Right ventricle myocardium superior (tissue), 1 donor: ENCODE results near the gene RNLS. TPM values are rescaled to one million over a fixed set of nuclear protein-coding genes. Genes with fewer than 3 reads are reported as not detected.
A peak's percentile ranks its signal among the peaks of the same experiment; 100 is the strongest.
"Not testable (repeated sequence)": the region's sequence is repeated elsewhere in the genome, so short reads cannot be mapped to it uniquely, and the experiment has no call there.

Experiments used
- ATAC-seq: fragments of 200-7000 bp; cut with Tn5 transposase; one replicate; pipeline ENCODE4 v1.9.1; 2020; ENCODE audit warnings: mild to moderate bottlenecking; ENCODE audit not compliant: poor library complexity
- DNase-seq: peaks from one replicate; pipeline ENCODE4 v3.0.0-alpha.2; 2020
- intact Hi-C: fragments of 100-400 bp; cut with DNase I; formaldehyde crosslinking; loops from one replicate; pipeline ENCODE4 v1.11.2; 2022
- total RNA-seq: library from RNA; stranded (reverse); fragmentation: NEBNext Ultra II Directional; extraction: Animal tissue kit (Norgen Biotek cat#: 25700); gene quantifications from one replicate; pipeline ENCODE4 v1.2.1, GENCODE V29; 2021
- donor health status: DM: no; HTN: yes; CAD: no; lungs with severe emphysema.

Gene RNLS
- total RNA-seq, 1 donor from 2014 or later, result 22.5 TPM

DNA sequence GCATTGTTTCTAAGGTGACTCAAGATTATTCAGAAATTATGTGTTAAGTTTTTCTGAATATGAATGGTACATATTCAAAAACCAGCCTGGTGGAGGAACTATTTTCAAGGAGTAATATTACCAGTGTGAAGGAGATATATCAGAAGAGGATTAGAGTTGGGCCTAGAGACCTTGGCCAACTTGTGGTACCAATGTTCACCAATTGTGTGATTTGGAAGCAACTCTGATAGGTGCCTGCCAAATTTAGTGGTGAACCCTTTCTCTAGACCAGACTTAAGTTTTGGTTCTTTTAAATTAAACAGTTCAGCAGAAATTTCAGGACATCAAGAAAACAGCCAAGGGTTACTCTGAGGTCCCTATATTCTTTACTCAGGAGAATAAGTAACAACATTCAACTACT is 88.6 kb downstream of the RNLS start:
- intact Hi-C loops, result no loop called here
- no peak for ATAC-seq
- no peak for DNase-seq

DNA sequence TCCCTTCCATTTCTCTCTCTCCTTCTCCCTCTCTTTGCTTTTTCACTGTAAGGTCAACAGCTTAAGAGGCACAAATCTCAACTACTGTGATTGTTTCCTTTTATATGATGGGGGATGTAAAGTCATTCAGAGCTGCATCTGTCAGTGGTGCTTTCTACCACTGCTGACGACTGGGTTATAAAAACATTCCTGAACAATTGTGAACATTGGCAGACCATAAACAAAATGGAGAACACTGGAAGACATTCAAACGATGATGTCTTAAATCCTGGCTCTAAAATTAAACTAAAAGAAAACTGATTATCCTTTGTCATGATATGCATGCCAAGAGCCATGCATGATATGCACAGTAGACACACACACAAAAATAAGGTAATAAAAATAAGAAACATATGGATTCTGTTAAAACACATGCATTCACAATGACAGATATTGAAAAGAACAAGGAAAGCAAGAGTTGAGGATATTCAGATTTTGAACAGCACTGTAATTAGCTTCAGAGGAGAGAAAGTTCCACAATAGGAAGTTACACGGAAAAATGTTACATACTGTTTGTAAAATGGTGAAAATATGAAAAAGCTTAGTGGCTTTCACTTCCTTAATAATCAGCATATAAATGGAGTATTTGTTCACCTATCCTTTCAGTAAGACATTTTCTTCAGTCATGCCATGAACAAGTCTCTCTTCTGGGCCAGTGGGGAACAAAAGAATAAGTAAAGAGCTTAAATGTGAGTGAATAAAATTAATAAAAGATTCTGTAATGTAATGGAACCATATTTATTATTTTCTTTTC is 89.2 kb downstream of the RNLS start:
- ATAC-seq, result no peak
- no peak for DNase-seq
- intact Hi-C loops, result no loop called here

DNA sequence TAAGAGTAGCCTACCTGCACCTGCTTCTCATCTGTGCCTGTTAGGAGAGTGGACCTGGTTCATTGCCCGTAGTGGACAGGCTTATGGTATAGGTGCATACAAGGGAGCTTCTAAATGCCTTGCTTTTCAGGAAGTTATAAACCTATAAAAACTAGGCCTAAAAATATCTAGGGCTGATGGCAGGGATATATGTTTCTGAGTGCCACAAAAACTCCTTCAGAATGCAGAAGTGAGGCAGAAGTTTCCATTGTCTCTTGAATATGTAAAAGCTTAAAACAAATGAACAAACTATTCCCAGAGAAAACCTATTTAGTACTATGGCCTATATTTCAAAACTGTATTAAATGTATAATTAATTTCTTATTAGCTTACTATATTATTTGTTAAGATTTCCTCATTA is 91.8 kb downstream of the RNLS start:
- DNase-seq (no peak), ATAC-seq (no peak)
- intact Hi-C loops, result no loop called here

DNA sequence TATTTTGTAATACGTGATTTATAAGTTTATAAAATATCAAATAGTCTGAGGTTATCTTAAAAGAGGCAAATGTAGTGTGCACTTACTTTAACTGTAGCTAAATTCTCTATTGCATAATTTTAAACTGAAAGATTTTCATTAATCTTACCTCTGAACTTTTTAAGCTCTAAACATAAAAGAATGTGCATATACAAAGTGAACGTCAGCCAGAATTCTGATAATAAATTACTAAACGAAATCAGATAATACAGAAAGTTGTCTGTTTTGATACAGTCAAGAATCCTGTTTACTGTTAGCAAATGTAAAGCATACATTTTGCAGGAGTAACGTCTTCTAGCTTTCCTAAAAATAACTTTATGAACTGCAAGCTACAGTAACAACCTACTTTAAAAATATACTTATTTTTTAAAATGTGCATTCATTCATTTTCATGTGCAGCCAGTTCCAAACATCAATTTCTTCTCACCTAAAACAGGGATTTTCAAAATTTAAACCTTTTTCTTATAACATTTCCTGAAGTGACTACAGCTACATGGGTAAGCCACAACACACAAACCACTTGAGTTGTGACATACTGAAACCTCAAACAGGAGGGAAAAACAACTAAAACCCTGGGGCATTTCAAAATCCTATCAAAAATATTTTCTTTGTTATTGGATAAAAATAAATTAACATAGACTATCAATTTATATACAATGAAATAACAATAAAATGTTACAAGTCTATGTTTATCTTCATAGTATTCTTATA is 92.7 kb downstream of the RNLS start:
- intact Hi-C loops, result no loop called here
- DNase-seq (no peak), ATAC-seq (no peak)

DNA sequence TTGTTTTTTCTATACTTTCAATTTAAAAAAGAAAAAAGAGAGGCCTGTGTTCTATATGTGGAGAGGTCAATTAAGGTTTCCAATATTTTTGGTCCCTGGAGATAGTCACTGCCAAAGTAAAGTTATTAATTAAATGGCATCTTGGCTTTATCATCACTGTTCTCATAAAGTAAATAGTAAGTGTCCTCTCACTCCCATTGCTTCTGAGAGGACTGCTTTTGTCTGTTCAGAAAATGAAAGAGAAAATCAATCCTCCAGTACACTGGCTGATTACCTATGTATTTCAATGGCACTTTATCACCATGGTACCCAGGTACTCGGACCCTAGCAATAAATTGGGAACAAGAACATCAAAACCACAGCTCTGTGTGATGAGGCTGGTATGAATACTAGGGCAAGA is 94.0 kb downstream of the RNLS start:
- intact Hi-C loops, result no loop called here
- ATAC-seq (no peak), DNase-seq (no peak)

DNA sequence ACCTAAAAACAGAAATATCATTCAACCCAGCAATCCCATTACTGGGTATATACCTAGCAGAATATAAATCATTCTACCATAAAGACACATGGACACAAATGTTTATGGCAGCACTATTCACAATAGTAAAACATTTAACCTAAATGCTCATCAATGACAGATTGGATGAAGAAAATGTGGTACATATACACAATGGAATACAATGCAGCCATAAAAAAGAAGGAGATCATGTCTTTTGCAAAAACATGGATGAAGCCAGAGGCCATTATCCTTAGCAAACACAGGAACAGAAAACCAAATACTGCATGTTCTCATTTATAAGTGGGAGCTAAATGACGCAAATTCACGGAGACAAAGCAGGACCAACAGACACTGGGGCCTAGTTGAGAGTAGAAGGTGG is 96.3 kb downstream of the RNLS start:
- ATAC-seq, intact Hi-C loops, DNase-seq: not testable (repeated sequence)

DNA sequence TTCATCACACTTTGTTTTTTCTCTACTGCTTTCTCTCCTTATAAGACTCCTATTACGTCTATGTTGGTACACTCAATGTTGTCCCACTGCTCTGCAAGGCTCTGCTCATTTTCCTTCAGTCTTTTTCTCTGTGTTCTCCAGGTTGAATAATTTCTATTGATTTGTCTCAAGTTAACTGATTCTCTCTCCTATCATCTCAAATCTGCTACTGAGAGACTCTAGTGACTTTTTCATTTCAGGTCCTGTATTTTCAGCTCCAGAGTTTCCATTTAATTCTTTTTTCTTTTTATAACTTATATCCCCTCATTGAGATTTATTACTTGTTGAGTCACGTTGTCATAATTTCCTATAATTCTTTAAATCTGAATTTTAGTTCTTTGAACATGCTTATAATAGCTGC is 100.9 kb downstream of the RNLS start:
- DNase-seq (no peak), ATAC-seq (no peak)
- intact Hi-C loops, result no loop called here

DNA sequence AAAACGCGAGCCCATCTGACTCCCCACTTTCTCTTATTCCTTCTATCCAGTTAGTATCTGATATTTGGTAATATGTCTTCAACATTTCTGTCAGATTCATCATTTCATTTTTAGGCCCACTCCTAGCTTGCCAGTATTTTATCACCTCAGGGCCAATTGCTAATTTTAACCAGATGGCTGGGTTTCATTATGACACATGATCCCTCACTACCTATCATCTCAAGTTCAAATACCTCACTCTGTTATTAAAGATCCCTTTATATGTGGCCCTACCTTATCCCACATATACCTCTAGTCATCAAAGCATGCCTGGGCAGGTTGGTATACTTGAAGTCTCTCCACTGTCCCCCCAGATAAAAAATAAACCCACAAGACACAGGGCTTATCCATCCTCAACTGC is 104.9 kb downstream of the RNLS start:
- no peak for DNase-seq
- peak; percentile 48 for ATAC-seq
- intact Hi-C loops, result no loop called here

DNA sequence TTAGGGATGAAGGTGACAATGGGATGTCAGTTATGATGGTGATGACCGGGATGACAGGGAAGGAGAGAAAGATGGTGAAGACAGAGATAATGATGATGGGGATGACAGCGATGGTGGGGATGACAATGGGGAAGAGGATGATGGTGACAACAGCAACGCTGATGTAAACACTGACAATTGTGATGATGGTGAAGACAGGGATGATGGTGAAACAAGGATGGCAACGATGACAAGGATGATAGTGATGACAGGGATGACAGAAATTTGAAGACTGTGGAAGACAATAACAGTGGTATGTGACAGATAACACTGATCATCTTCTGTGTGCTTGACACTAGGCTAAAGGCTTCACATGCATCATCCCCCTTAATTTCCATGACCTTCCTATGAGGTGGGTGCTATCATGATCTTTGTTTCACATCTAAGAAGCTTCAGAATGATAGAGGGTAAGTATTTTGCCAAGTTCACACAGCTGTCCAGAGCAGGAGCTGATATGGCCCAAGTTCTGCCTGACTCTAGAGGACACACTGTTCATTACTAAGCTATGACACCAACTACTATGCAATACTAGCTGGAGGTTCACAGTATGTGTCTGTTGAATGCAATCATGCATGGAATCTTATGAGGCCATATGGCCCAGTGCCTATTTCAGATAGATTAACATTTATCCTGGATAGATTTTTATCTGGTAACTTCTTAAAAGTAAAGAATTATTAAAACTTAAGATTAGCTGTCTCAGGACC is 105.6 kb downstream of the RNLS start:
- peak; percentile 61 for ATAC-seq

DNA sequence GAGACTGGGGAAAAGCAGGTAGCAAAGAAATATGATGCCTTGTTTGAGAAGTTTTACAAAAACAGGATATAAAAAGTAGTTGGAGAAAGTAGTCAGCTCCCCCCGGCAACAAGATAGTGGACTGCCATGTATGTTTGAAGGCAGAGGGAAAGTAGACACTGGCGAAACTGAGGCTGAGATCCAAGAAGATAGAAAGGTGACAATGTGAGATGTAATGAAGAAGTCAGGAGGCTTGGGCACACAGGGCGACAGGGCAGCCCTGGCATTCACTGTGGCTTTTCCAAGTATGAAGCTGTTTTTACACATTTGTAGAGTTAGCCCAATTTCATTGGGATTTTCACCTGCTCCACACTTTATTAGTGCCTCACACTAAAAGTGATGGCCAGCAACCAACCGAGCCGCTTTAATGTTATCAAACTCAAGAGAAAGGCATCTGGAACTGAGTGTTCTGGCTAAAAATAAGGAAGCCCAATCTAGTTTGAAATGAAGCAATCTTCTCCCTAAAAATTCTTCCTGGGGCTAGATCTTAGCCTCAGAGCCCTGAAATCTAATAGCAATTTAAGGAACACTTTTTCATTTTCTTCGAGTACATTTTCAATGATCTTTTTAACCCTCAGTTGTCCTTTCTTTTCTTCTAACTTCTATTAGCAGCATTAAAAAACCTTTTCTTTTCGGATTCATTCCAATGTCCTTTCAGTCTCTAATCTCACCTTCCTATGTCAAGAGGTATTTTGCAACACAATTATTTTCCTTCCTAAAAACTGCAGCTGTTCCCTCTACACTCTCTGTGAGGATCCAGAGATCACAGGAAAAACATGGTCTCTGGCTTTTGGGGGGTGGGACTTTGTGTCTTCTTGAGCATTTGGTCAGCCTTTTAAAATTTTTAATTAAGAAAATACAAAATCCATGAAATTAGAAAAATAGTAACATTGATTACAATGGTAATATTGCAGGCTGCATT is 108.0 kb downstream of the RNLS start:
- DNase-seq, result peak; percentile 37
- intact Hi-C loops, result no loop called here

More for the DNA sequence above, 105.6 kb downstream of the RNLS start:
- no peak for DNase-seq
- intact Hi-C loops, result no loop called here

DNA sequence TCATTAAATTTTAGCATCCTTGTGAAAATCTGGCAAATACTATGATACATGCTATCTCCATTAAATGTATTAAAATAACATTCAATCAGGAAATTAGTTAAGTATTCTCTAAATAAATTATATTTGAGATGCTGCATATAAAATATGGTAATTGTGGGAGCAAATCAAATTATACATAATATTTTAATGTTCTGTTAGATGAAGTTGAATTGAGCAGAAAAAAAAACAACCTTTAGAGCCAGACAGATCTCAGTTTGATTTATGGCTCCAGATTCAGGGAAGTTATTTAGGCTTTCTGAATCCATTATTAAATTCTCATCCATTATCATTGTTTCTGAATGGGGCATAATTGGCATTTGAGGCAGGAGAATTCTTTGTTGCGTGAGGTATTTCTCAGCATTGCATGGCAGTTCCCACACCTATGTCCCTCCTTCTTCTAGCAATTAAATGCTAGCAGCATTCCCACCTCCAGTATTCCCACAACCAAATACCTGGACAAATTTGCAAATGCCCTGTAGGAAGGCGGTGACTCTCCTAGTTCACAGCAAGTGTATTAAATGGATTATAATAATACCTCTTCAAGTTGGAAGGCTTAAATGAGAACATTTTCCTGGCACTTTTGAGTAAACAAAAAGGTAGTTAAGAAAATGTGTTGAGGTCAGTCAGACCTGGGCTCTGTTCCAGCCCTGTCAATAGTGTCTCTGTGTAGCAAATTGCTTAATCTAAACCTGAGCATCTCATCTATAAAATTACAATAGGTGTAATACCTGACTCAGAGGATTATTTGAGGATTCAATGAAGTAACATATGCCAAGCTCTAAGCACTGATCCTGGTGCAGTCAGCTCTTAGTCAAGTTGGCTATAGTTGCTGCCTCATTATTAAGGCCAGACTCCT is 108.9 kb downstream of the RNLS start:
- ATAC-seq, result peak; percentile 52
- intact Hi-C loops, result no loop called here
- no peak for DNase-seq

More for the DNA sequence above, 108.0 kb downstream of the RNLS start:
- peak; percentile 80 for ATAC-seq

DNA sequence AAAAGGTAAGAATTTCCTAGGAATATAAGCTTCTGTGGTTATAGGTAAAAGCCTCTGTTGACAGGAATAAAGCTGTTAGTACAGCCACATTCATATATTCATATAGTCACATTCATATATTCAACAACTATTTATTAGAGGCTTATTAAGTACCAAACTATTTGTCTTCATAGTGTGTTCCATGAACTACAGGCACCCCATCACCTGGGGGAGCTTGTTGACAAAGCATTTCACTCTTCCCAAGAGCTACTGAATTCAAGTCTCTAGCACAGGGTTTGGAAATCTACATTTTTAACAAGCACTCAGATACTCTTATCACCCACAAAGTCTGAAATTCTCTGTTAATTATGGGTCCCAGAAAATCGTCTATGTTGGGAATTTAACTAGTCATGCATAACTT is 110.6 kb downstream of the RNLS start:
- DNase-seq, result no peak
- ATAC-seq, result no peak
- intact Hi-C loops, result no loop called here

DNA sequence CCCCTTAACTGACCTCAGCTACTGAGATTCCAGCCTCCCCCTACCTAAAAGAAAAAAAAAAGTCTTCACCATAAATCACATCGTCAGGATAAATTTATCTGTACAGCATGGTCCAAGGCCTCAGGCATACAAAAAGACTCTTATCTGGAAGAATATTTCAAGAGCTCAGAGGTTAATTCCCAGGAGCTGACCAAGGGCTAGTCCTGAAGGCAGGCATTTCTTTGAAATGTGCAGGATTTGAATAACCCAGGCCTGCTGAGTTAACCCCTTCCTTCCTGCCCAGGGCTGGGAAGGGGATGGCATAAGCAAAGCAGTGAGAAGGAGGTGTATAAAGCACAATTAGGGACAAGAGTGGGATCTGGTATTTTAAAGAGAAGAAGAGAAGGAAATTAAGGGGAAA is 111.2 kb downstream of the RNLS start:
- ATAC-seq (no peak), DNase-seq (no peak)
- intact Hi-C loops, result no loop called here

DNA sequence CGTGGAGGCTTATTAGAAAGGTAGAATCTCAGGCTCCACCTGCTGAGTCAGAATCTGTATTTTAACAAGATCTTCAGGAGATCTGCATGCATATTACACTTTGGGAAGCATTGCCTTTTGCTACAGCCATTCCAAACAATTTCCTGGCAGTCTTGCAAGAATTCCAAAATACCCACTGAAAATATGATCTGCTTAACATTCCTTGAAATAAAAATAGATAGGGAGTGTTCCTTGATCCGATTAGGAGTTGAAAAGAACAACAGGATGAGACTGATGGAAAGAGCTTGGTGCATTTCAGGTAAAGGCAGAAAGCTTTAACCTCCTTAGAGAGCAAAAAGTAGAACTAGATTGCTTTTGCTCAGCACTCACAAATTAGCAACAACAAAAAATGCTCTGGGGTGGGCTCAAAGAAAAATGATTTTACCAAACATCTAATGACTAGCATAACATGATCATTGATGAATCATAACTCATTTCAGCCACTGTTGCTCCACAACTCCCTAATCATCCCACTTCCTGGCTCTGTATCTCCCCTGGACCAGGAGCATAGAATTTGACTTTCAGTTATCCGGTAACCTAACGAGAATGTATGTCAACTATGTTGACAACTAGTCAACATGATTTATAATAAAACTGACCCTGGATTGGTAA is 115.2 kb downstream of the RNLS start:
- intact Hi-C loops, result no loop called here
- ATAC-seq (no peak), DNase-seq (no peak)

DNA sequence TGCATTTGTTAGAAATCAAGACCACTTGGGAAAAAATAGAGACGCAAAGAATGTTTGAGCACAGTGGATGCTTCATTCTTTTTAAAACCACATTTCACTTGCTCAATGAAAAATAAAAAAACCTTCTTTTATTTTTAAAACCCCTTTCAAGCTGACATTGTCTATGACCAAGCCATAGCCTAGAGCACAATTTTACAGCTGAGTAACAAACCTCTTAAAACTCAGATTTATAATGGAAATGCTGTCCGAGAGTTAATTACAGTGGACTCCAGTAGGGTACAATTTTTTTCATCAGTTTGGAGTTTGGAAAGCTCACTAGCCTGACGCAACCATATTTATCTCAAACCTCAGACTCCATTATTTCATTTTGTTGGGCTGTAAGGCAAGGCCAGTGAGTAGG is 116.3 kb downstream of the RNLS start:
- ATAC-seq (no peak), DNase-seq (no peak)
- intact Hi-C loops, result no loop called here

DNA sequence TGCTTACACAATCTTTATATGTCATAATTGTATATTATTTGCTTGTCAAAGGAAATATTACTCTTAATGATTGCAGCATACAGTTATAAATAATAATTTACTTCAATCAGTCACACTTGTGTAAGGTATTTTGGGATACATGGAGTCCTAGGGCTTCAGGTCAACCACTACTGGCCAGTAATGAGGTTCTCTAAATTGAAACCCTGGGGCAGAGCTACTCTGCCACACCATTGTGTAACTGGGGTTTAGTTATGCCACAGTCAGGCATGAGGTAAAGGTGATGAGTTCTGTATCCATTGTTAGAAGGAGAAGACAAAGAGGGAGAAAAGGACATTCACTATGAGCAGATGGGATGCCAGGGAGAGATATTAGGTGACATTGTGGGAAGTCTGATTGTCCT is 117.4 kb downstream of the RNLS start:
- intact Hi-C loops, result no loop called here
- no peak for DNase-seq
- no peak for ATAC-seq

DNA sequence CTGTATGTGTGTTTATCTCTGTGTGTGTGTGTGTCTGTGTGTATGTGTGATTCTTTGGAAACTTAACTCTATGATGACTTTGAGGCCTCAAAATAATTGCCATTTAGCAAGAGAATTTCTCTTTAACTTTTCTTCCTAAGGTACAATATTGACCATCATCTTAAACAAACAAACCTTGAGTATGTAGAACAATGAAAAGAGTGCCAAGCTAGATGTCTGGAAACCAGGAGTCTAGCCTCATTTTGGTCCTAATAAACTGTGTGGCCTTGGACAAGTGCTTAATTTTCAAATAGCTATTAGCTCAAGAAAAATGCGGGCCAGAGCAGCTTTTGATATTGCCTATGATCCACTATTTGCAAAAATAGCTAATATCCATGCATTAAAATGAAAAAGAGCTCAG is 119.3 kb downstream of the RNLS start:
- intact Hi-C loops, result no loop called here
- no peak for DNase-seq
- no peak for ATAC-seq
